IMR-90 (cell line): ENCODE measurements around the gene NUP205. TPM values are rescaled to one million over a fixed set of nuclear protein-coding genes. Genes with fewer than 3 reads are reported as not detected.

ENCODE experiments used
- ATAC-seq: fragments of 200-7000 bp; cut with Tn5 transposase; 2 replicates; pipeline ENCODE4 v1.9.1; 2020; ENCODE audit warnings: low read depth, mild to moderate bottlenecking, moderate library complexity
- BruUV-seq: library from RNA; stranded (reverse); fragments of 400-500 nt; replicated peaks from 2 replicates; lab custom pipeline; 2021; lab: Mats Ljungman, UMichigan
- CTCF ChIA-PET: fragments of 300-600 bp; formaldehyde crosslinking; extraction: SDS; loops from one replicate; lab custom pipeline; 2021; ENCODE audit warnings: antibody characterized with exemption; lab: Yijun Ruan, JAX
- POLR2A ChIA-PET: fragments of 300-600 bp; sonication (Branson Sonifier 250); formaldehyde crosslinking; loops from one replicate; lab custom pipeline; 2022; ENCODE audit warnings: antibody characterized with exemption; ENCODE audit not compliant: unreplicated experiment; lab: Charles Lee
- DNase-seq: peaks from one replicate; pipeline ENCODE4 v3.0.0; 2013
- H2AFZ ChIP-seq: replicated peaks from 2 replicates; pipeline ENCODE3; 2013; ENCODE audit warnings: low read length, mild to moderate bottlenecking; ENCODE audit not compliant: poor library complexity
- H2AK5ac ChIP-seq: 2 replicates; pipeline ENCODE4 v1.6.1; 2013; ENCODE audit warnings: low read depth, low read length, inconsistent platforms
- H2AK9ac ChIP-seq: replicated peaks from 2 replicates; pipeline ENCODE3; 2013; ENCODE audit warnings: mild to moderate bottlenecking, low read depth, low read length, moderate library complexity; ENCODE audit not compliant: poor library complexity
- H2BK120ac ChIP-seq: 2 replicates; pipeline ENCODE4 v1.6.1; 2013; ENCODE audit warnings: low read depth, low read length, inconsistent platforms
- H2BK15ac ChIP-seq: 3 replicates; pipeline ENCODE4 v1.6.1; 2013; ENCODE audit warnings: low read depth, low read length, inconsistent platforms
- H2BK20ac ChIP-seq: 2 replicates; pipeline ENCODE4 v1.6.1; 2013; ENCODE audit warnings: low read depth, mild to moderate bottlenecking, inconsistent platforms, low read length, moderate library complexity
- H2BK5ac ChIP-seq: 2 replicates; pipeline ENCODE4 v1.6.1; 2013; ENCODE audit warnings: mild to moderate bottlenecking, low read depth, low read length, inconsistent platforms; ENCODE audit not compliant: poor library complexity, severe bottlenecking
- H3K14ac ChIP-seq: replicated peaks from 2 replicates; pipeline ENCODE4 v1.6.1; 2013; ENCODE audit warnings: low read depth, low read length, inconsistent platforms
- H3K18ac ChIP-seq: 2 replicates; pipeline ENCODE4 v1.6.1; 2013; ENCODE audit warnings: low read depth, low read length, control low read depth
- H3K23ac ChIP-seq: 2 replicates; pipeline ENCODE4 v1.6.1; 2013; ENCODE audit warnings: low read depth, low read length, inconsistent platforms
- H3K27ac ChIP-seq: 2 replicates; pipeline ENCODE4 v1.5.1; 2013; ENCODE audit warnings: mild to moderate bottlenecking, control low read depth, low read length; ENCODE audit not compliant: insufficient read depth
- H3K27me3 ChIP-seq: 2 replicates; pipeline ENCODE4 v1.6.1; 2013; ENCODE audit warnings: low read length; ENCODE audit not compliant: control insufficient read depth, insufficient read depth
- H3K36me3 ChIP-seq: 2 replicates; pipeline ENCODE4 v1.6.1; 2013; ENCODE audit warnings: low read length, mixed read lengths; ENCODE audit not compliant: control insufficient read depth, insufficient read depth
- H3K4ac ChIP-seq: 2 replicates; pipeline ENCODE4 v1.6.1; 2013; ENCODE audit warnings: low read depth, low read length, inconsistent platforms
- H3K4me1 ChIP-seq: 2 replicates; pipeline ENCODE4 v1.6.1; 2013; ENCODE audit warnings: low read length, mixed read lengths; ENCODE audit not compliant: control insufficient read depth, insufficient read depth
- H3K4me2 ChIP-seq: 2 replicates; pipeline ENCODE4 v1.6.1; 2013; ENCODE audit warnings: low read depth, mild to moderate bottlenecking, control low read depth, low read length, moderate library complexity
- H3K4me3 ChIP-seq: 2 replicates; pipeline ENCODE4 v1.5.1; 2013; ENCODE audit warnings: low read depth, mild to moderate bottlenecking, control low read depth, low read length, moderate library complexity; ENCODE audit not compliant: insufficient read depth
- H3K56ac ChIP-seq: 2 replicates; pipeline ENCODE4 v1.6.1; 2013; ENCODE audit warnings: low read length, inconsistent platforms; ENCODE audit not compliant: insufficient read depth; ENCODE audit errors: extremely low read depth
- H3K79me1 ChIP-seq, 2 experiments: 2 replicates each; pipeline ENCODE4 v1.6.1; 2013; ENCODE audit warnings: low read length in 2 of 2, inconsistent platforms in 1 of 2, low read depth in 1 of 2
- H3K9ac ChIP-seq: 2 replicates; pipeline ENCODE4 v1.6.1; 2013; ENCODE audit warnings: low read depth, low read length, control low read depth
- H3K9me1 ChIP-seq: 2 replicates; pipeline ENCODE4 v1.6.1; 2013; ENCODE audit warnings: low read length, inconsistent platforms; ENCODE audit not compliant: insufficient read depth
- H3K9me3 ChIP-seq: 2 replicates; pipeline ENCODE4 v1.6.1; 2013; ENCODE audit warnings: low read length; ENCODE audit not compliant: control insufficient read depth, insufficient read depth
- H4K20me1 ChIP-seq: 2 replicates; pipeline ENCODE4 v1.6.1; 2013; ENCODE audit warnings: low read length, inconsistent platforms; ENCODE audit not compliant: insufficient read depth
- H4K5ac ChIP-seq: 2 replicates; pipeline ENCODE4 v1.6.1; 2013; ENCODE audit warnings: mild to moderate bottlenecking, low read depth, low read length, control low read depth
- H4K8ac ChIP-seq, 2 experiments: 2 replicates each; pipeline ENCODE4 v1.6.1; 2013; ENCODE audit warnings: low read depth in 2 of 2, low read length in 2 of 2, control low read depth in 1 of 2, inconsistent platforms in 1 of 2
- H4K91ac ChIP-seq: 2 replicates; pipeline ENCODE4 v1.6.1; 2013; ENCODE audit warnings: low read depth, low read length, inconsistent platforms; ENCODE audit not compliant: insufficient read depth
- BHLHE40 ChIP-seq: fragments of 150-350 bp; IDR thresholded peaks from 2 replicates; pipeline ENCODE4 v1.6.1; 2016; ENCODE audit warnings: mild to moderate bottlenecking, low read depth, low read length
- CHD1 ChIP-seq: IDR thresholded peaks from 2 replicates; pipeline ENCODE4 v1.6.1; 2012; ENCODE audit warnings: low read depth, low read length, improper control_type of control experiment
- CTCF ChIP-seq: conservative IDR thresholded peaks from 2 replicates; pipeline ENCODE4 v1.5.1; 2012; ENCODE audit warnings: mild to moderate bottlenecking, low read depth, low read length, improper control_type of control experiment
- FOS ChIP-seq: fragments of 150-350 bp; IDR thresholded peaks from 2 replicates; pipeline ENCODE4 v1.6.1; 2016; ENCODE audit warnings: low read depth, low read length
- MAFK ChIP-seq: IDR thresholded peaks from 2 replicates; pipeline ENCODE4 v1.6.1; 2012; ENCODE audit warnings: low read depth, low read length, improper control_type of control experiment
- NFE2L2 ChIP-seq: fragments of 150-350 bp; IDR thresholded peaks from 2 replicates; pipeline ENCODE4 v1.6.1; 2016; ENCODE audit warnings: low read depth, mild to moderate bottlenecking, low read length
- POLR2A ChIP-seq: IDR thresholded peaks from 2 replicates; pipeline ENCODE4 v1.6.1; 2012; ENCODE audit warnings: mild to moderate bottlenecking, low read depth, low read length
- RAD21 ChIP-seq: IDR thresholded peaks from 2 replicates; pipeline ENCODE4 v1.6.1; 2012; ENCODE audit warnings: low read length, improper control_type of control experiment
- RFX5 ChIP-seq: IDR thresholded peaks from 2 replicates; pipeline ENCODE4 v1.8.0; 2012; ENCODE audit warnings: low read depth, mild to moderate bottlenecking, low read length, moderate library complexity
- SMC3 ChIP-seq: fragments of 150-350 bp; IDR thresholded peaks from 2 replicates; pipeline ENCODE4 v1.6.1; 2016; ENCODE audit warnings: low read depth, mild to moderate bottlenecking, antibody characterized with exemption, low read length, moderate library complexity
- USF2 ChIP-seq: fragments of 150-350 bp; IDR thresholded peaks from 2 replicates; pipeline ENCODE4 v1.6.1; 2017; ENCODE audit warnings: mild to moderate bottlenecking, antibody characterized with exemption, low read length, low read depth
- WGBS, 2 experiments: methylation state at CpG; one replicate each; pipeline versions ENCODE4 v1.1.5 to v1.1.7; 2013; ENCODE audit warnings: missing lambda C conversion rate in 2 of 2; ENCODE audit not compliant: insufficient read length in 1 of 2; ENCODE audit errors: extremely low coverage in 2 of 2; 5-methylcytosine and 5-hydroxymethylcytosine counted together
- dilution Hi-C: fragments of 300-500 bp; cut with HindIII; formaldehyde crosslinking; loops from one replicate; pipeline ENCODE4 v1.14.3; 2018; ENCODE audit warnings: low sequenced_read_pairs; ENCODE audit not compliant: unreplicated experiment
- in situ Hi-C: fragments of 300-500 bp; cut with MboI; formaldehyde crosslinking; loops from 3 replicates; pipeline ENCODE4 v1.14.3; 2019; ENCODE audit warnings: low sequenced_read_pairs, inconsistent platforms, mixed read lengths
- intact Hi-C: fragments of 100-400 bp; cut with micrococcal nuclease; formaldehyde crosslinking; loops from 2 replicates; pipeline ENCODE4 v1.10.0; 2022
- polyA plus RNA-seq, 3 experiments: library from polyadenylated mRNA; depleted of rRNA; stranded (reverse); fragments of >200 nt; gene quantifications; 2 replicates each; pipeline ENCODE4 v1.2.3, GENCODE V29; 2012; ENCODE audit warnings: low replicate concordance in 1 of 3
- total RNA-seq: library from RNA; depleted of rRNA; stranded (reverse); fragments of >200 nt; gene quantifications from 2 replicates; pipeline ENCODE4 v1.2.3, GENCODE V29; 2012

The NUP205 gene
- total and polyA plus RNA-seq, 2 of the 4 experiments (the other 2 are of a cell fraction): 29.5 to 84.6 TPM

- ChIA-PET POLR2A (no interaction called here), CTCF (interaction anchor here (0.6 to 2.2 kb wide), 2 partner anchors 11 to 156 kb away, joined by 3 to 6 read pairs; no protein-coding TSS in a partner anchor)
- no peak overlapping the region for H3K56ac ChIP-seq
- H3K18ac ChIP-seq: 0 out of 2 replicates have a peak overlapping the region, but pooled peaks have one; percentile 26
- H4K91ac ChIP-seq: peak overlapping the region; percentile 51
- H2AK5ac ChIP-seq: peak overlapping the region; percentile 70
- peak overlapping the region; percentile 69 for H3K14ac ChIP-seq
- in situ Hi-C loops: no loop called here
- H3K9ac ChIP-seq: no peak overlapping the region
- H2BK5ac ChIP-seq: peak overlapping the region; percentile 55
- H3K9me1 ChIP-seq: peaks cover 32% of the 10 kb centered on the region
- peaks cover 27 to 65% of the 10 kb centered on the region in 2 experiments for H3K79me1 ChIP-seq
- H2BK15ac ChIP-seq: no peak overlapping the region
- peak overlapping the region in 1 of 2 experiments; percentile 62; a peak in 1 of 4 replicates for H4K8ac ChIP-seq
- peak overlapping the region; percentile 54 for H2AFZ ChIP-seq
- H4K5ac ChIP-seq: no peak overlapping the region
- peak overlapping the region; percentile 48; the same call in 1 of the 2 replicates for H2BK20ac ChIP-seq
- DNase-seq: peak; percentile 49
- no TSS peak for BruUV-seq
- peak overlapping the region; percentile 47 for H3K4ac ChIP-seq
- ATAC-seq: peak; percentile 79
- no peak overlapping the region; the same call in 1 of the 2 replicates for H3K27ac ChIP-seq
- dilution Hi-C loops: no loop called here
- H3K4me2 ChIP-seq: no peak overlapping the region
- WGBS, 2 experiments: no CpG with 5 or more reads among the region's 3 CpGs
- peak overlapping the region; percentile 8 for H3K23ac ChIP-seq
- H3K27me3 ChIP-seq: no peaks in the 10 kb centered on the region
- peaks cover 15% of the 10 kb centered on the region for H3K4me1 ChIP-seq
- 0 out of 2 replicates have a peak, but pooled peaks cover 6% of the 10 kb centered on the region for H4K20me1 ChIP-seq
- peak overlapping the region; percentile 60; the same call in 1 of the 2 replicates for H2BK120ac ChIP-seq
- intact Hi-C loops: no loop called here
- TF ChIP-seq NFE2L2 (no peak), CHD1 (no peak), BHLHE40 (no peak), MAFK (no peak), POLR2A (no peak), RAD21 (no peak), SMC3 (no peak), RFX5 (no peak), USF2 (no peak), CTCF (no peak), FOS (no peak)
- H3K4me3 ChIP-seq: no peak overlapping the region
- no peaks in the 10 kb centered on the region for H3K9me3 ChIP-seq
- H2AK9ac ChIP-seq: no peak overlapping the region
- peaks cover 5% of the 10 kb centered on the region for H3K36me3 ChIP-seq
These were observed 126.4 kb downstream of the NUP205 start for GRCh38 chr7:135684136-135684535.
